ENCODE measurements around the gene PSMC6.

DNA sequence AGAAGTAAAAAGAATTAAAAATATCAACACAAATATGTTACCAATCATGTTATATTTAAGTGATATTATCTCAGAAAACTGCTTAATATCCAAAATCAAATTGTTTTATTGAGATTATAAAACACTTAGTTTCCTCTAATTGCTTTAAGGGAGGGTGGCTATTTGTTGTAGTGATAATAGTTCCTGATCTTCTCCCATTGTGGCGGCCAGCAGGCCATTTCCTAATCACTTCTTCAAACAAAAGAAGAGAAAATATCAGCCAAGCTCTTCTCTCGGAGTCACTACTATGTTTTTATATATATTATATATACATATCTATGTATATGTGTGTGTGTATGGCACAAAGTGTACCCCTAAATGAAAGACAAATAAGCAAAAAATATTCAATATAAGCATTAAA is 43.1 kb upstream of the PSMC6 start:
- TF ChIP-seq GATA2 (IDR thresholded peaks at IDR 0.05; ENCODE audit: low read depth, low read length): no peak
- TF ChIP-seq GATA3 (IDR thresholded peaks at IDR 0.05; ENCODE audit: low read depth, low read length): no peak

Data from SH-SY5Y (cell line).